DND-41 (cell line): Measurements from ENCODE around the gene IFNA4.

Experiments
- EZH2 ChIP-seq: IDR thresholded peaks from 3 replicates; pipeline ENCODE4 v1.6.1; 2012; ENCODE audit warnings: borderline replicate concordance, low read depth, mild to moderate bottlenecking, moderate library complexity, low read length, inconsistent platforms; ENCODE audit not compliant: severe bottlenecking
- TF ChIP-seq, protein P1 (sequence below): IDR thresholded peaks from 2 replicates; pipeline ENCODE4 v1.5.1; 2012; ENCODE audit warnings: borderline replicate concordance, low read length, moderate library complexity, mild to moderate bottlenecking; ENCODE audit not compliant: poor library complexity, severe bottlenecking; ENCODE audit errors: extremely low read depth

DNA sequence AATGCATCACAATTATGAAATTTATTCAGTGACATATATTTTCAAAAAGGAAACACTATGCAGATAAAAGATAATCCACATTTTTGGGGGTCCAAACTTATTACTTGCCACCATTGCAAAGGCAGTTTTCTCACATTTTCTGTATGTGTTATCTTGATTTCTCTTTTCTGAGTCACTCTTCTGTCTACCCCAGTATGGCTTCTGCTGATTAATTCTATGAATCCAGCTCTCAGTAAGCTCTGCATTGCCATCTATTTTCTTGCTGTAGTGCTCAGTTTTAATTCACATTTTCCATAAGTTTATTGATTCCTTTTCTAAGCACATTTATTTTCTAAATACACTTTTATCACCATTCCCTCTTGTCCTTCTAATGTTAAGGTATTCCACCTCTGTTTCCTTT is 17.8 kb upstream of the IFNA4 start:
- TF ChIP-seq, protein P1, sequence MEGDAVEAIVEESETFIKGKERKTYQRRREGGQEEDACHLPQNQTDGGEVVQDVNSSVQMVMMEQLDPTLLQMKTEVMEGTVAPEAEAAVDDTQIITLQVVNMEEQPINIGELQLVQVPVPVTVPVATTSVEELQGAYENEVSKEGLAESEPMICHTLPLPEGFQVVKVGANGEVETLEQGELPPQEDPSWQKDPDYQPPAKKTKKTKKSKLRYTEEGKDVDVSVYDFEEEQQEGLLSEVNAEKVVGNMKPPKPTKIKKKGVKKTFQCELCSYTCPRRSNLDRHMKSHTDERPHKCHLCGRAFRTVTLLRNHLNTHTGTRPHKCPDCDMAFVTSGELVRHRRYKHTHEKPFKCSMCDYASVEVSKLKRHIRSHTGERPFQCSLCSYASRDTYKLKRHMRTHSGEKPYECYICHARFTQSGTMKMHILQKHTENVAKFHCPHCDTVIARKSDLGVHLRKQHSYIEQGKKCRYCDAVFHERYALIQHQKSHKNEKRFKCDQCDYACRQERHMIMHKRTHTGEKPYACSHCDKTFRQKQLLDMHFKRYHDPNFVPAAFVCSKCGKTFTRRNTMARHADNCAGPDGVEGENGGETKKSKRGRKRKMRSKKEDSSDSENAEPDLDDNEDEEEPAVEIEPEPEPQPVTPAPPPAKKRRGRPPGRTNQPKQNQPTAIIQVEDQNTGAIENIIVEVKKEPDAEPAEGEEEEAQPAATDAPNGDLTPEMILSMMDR, result no peak
- TF ChIP-seq EZH2, result no peak
